Central memory CD8-positive, alpha-beta T cell (primary cell): ENCODE measurements around the gene LRRC8B.

ENCODE experiments used
- ATAC-seq: fragments of 150-1000 bp; cut with Tn5 transposase; replicated peaks from 2 replicates; pipeline ENCODE4 v1.10.0; 2022; ENCODE audit warnings: mild to moderate bottlenecking, moderate FRiP score, moderate number of reproducible peaks; ENCODE audit not compliant: poor library complexity, severe bottlenecking; ENCODE audit errors: extremely low read depth
- DNase-seq, 2 donors: peaks; one replicate each; pipeline ENCODE4 v3.0.0; 2021; ENCODE audit warnings: low spot score in 2 of 2
- H3K27ac Mint-ChIP-seq: one replicate; pipeline ENCODE4 v1.8.0; 2022; ENCODE audit warnings: low read depth, mild to moderate bottlenecking, moderate library complexity, mixed read lengths
- H3K27me3 Mint-ChIP-seq: one replicate; pipeline ENCODE4 v1.8.0; 2022; ENCODE audit warnings: mixed read lengths
- H3K36me3 Mint-ChIP-seq: one replicate; pipeline ENCODE4 v1.8.0; 2022; ENCODE audit warnings: mild to moderate bottlenecking, moderate library complexity, mixed read lengths; ENCODE audit not compliant: insufficient read depth
- H3K4me1 Mint-ChIP-seq: one replicate; pipeline ENCODE4 v1.8.0; 2022; ENCODE audit warnings: mixed read lengths
- H3K4me3 Mint-ChIP-seq: one replicate; pipeline ENCODE4 v1.8.0; 2022; ENCODE audit warnings: mild to moderate bottlenecking, moderate library complexity, mixed read lengths
- H3K9me3 Mint-ChIP-seq: one replicate; pipeline ENCODE4 v1.8.0; 2022; ENCODE audit warnings: mixed read lengths

Gene LRRC8B

DNA sequence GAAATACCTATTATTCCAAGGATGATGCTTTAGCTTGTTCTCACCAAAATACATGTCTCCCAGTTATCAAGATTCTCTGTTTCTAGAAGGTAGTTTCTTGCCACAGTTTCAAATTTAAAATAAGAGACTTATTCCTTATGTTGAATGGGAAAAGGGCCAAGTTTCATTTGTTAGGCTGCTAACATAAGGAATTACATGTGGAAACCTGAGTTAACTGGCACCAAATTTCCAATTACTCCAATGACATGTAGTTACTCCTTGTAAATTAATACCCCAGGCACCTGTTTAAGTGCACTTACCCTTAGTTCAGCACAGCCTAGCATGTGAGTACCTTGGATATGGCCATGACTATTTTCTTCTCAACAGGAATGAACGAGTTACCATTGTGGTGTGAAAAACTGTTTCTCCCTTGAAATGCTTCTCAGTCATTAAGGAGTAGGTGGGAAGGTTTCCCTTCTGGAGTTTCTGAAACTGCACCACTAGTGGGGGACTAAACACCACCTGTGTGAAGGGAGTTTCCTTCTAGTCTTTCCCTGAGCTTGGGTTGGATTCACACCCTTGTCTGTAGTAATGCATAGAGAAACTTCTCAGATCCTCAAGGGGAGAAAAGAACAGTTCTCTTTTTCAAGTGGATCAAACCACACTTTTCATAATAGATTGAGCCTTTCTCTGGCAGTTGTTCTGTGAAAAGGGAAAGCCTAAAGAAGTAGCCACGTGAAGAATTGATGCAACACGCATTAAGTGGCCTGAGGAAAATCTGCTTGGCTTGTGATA, 76.0 kb downstream of the LRRC8B start:
- DNase-seq (no peak), ATAC-seq (no peak)
- no peak overlapping the region for H3K4me3 Mint-ChIP-seq
- no peaks in the 10 kb centered on the region for H3K36me3 Mint-ChIP-seq
- H3K27ac Mint-ChIP-seq: no peak overlapping the region
- peaks cover 34% of the 10 kb centered on the region for H3K4me1 Mint-ChIP-seq
- no peaks in the 10 kb centered on the region for H3K9me3 Mint-ChIP-seq
- H3K27me3 Mint-ChIP-seq: no peaks in the 10 kb centered on the region

DNA sequence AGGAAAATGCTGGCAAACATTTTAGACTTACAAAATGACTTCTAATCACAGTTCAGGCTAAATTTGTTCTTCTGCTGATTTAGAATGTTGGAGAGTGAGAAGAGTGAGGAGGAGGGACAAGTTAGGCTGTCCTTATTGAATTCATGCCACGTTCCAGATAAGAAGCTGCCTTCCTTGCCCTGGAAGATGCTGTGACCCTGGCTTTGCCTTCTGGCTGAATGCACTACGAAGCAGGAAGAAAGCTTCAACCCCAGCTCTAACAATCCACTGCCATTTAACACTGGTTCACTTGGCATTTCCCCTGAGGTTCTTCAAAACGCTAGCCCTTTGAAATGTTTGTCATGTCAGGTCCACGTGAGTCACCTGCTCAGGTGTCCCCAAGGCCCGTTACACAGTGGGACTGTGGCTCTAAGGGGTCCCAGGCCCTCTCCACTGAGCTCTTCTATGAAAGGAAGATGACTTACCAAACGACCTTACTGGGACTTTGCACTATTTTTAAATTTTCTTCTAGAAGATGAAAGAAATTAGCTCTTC, 78.3 kb downstream of the LRRC8B start:
- DNase-seq: no peak
- no peak for ATAC-seq
- peak overlapping the region; percentile 16 for H3K4me3 Mint-ChIP-seq
- peak overlapping the region; percentile 42 for H3K27ac Mint-ChIP-seq
- H3K9me3 Mint-ChIP-seq: no peaks in the 10 kb centered on the region
- peaks cover 57% of the 10 kb centered on the region for H3K4me1 Mint-ChIP-seq
- H3K36me3 Mint-ChIP-seq: peaks cover 5% of the 10 kb centered on the region
- no peaks in the 10 kb centered on the region for H3K27me3 Mint-ChIP-seq

DNA sequence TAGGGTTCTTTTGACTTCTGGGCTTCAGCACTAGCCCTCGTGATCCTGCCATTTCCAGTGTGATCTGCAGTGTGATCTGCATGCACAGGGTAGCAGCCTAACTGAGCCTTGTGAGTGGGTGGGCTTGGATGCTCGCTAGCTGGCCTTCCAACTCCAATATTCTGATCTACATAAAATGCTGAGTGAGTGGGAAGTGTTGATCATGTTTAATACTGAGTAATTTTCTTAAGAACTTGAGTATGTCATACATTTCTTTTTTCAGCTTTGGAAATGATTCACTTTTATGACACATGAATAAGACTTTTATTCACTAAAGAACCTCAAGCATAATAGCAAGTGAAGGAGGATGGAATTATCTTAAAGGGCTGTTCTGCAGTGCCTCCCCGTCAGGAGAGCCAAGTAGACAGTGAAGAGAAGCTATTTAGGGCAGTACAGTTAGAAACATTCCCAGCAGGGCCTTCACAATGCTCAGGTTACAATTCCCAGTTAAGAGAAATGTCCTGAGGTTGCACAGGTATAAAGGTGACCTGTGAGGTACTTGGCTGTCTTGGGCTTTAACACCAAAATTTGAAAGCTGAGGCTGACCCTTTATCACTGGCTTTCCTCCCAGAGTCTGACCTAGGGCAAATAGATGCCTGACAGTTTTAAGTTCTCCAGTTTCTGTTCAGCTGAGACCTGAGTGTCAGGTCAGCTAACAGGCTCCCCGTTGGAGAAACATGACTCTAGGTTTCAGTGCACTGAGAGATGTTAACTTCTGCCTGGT, 79.2 kb downstream of the LRRC8B start:
- H3K27me3 Mint-ChIP-seq: no peaks in the 10 kb centered on the region
- no peaks in the 10 kb centered on the region for H3K9me3 Mint-ChIP-seq
- H3K4me1 Mint-ChIP-seq: peaks cover 64% of the 10 kb centered on the region
- no peak overlapping the region for H3K4me3 Mint-ChIP-seq
- no peak for DNase-seq
- no peak for ATAC-seq
- peaks cover 11% of the 10 kb centered on the region for H3K36me3 Mint-ChIP-seq
- peak overlapping the region; percentile 42 for H3K27ac Mint-ChIP-seq

DNA sequence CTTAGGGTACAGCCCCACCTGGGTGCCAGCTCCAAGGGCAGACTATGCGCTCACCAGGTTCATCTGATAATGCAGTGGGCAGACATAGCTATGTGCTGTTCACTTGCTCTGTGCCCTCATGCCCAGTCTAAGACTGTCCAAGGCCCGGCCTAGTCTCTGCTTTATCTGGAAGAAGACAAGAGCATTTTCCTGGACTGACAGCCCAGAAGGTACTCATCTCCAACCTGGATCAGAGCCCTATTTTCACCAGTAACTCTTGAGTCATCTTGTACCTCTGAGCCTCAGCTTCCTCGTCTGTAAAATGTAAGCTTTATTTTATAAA, 79.7 kb downstream of the LRRC8B start:
- H3K27ac Mint-ChIP-seq: no peak overlapping the region
- DNase-seq (no peak), ATAC-seq (no peak)
- no peak overlapping the region for H3K4me3 Mint-ChIP-seq
- no peaks in the 10 kb centered on the region for H3K9me3 Mint-ChIP-seq
- no peaks in the 10 kb centered on the region for H3K27me3 Mint-ChIP-seq
- H3K36me3 Mint-ChIP-seq: peaks cover 14% of the 10 kb centered on the region
- H3K4me1 Mint-ChIP-seq: peaks cover 64% of the 10 kb centered on the region

DNA sequence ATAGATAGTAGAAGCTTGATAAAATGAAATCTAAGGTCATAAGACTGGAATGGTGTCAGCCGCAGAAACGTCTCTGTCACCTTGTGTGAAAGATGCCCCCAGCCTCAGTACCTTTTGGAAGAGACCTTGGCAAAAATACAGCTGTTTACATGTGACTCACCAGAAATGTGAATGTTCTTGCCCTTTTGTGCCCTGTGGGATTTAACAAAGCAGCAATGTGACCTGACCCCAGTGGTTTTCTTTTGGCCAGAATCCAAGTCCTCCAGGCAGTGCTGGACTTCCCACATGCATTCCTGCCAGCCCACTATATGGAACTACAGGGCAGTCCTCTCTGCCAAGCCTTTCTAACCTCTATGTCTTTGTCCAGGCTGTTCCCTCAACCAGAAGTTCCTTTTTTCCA, 81.1 kb downstream of the LRRC8B start:
- H3K4me3 Mint-ChIP-seq: no peak overlapping the region
- peak overlapping the region; percentile 98 for H3K27ac Mint-ChIP-seq
- no peaks in the 10 kb centered on the region for H3K27me3 Mint-ChIP-seq
- ATAC-seq (no peak), DNase-seq (no peak)
- peaks cover 74% of the 10 kb centered on the region for H3K4me1 Mint-ChIP-seq
- peaks cover 18% of the 10 kb centered on the region for H3K36me3 Mint-ChIP-seq
- no peaks in the 10 kb centered on the region for H3K9me3 Mint-ChIP-seq

DNA sequence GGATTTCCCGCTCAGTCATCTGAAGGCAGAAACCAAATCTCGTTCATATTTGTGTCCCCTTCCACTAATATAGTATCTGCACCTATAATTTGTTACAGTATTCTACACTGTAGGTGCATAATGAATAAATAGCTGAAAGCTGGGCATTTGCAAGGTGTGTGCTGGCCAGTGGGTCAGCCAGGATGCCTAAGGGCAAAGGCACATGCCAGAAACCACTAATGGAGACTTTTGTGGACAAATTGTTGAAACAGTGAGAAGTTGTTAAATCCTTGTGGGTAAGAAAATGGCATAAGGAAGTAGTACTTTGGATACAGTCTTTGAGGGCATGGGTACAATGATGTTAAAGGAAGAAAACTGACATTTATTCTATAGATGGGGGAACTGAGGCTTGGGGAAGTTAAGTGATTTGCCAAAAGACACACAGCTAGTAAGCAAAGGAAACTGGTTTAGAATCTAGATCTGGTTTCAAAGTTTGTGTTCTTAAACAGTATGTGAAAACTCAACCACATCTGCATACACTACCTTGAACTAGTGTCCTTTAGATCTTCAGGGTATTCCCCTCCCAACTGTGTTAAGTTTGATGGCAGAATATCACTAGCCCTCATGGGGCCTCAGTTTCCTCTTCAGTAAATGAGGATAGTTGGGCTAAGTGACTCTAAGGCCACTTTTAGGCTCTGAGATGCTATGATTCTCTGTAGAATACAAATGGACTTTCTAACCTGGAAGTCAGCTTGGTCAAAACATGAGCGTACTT, 81.8 kb downstream of the LRRC8B start:
- Mint-ChIP-seq H3K27me3 (no peaks in the 10 kb centered on the region), H3K4me1 (peaks cover 81% of the 10 kb centered on the region), H3K9me3 (no peaks in the 10 kb centered on the region), H3K4me3 (peak overlapping the region; percentile 33), H3K27ac (peak overlapping the region; percentile 98), H3K36me3 (peaks cover 21% of the 10 kb centered on the region)
- ATAC-seq (no peak), DNase-seq (no peak)

DNA sequence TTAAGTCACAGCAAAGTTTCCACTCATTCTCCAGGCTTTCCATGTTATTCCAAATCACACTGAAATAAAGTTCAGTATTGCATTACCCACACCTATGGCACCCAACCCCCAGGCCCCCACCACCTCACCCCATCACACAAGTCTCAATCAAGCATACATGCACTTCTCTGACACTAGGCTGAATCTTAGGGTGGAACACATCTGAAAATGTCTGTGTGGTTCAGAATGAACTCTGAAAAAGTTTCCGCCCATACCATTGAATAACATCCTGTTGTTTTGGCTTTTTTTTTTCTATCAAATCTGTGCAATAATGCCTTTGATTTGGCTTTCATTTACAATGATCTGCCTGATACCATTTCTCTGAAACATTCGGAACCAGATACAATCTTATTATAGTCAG, 82.5 kb downstream of the LRRC8B start:
- Mint-ChIP-seq H3K36me3 (peaks cover 21% of the 10 kb centered on the region), H3K27me3 (no peaks in the 10 kb centered on the region), H3K4me3 (peak overlapping the region; percentile 46), H3K27ac (peak overlapping the region; percentile 98), H3K4me1 (peaks cover 84% of the 10 kb centered on the region), H3K9me3 (no peaks in the 10 kb centered on the region)
- DNase-seq (no peak), ATAC-seq (peak; percentile 38)

DNA sequence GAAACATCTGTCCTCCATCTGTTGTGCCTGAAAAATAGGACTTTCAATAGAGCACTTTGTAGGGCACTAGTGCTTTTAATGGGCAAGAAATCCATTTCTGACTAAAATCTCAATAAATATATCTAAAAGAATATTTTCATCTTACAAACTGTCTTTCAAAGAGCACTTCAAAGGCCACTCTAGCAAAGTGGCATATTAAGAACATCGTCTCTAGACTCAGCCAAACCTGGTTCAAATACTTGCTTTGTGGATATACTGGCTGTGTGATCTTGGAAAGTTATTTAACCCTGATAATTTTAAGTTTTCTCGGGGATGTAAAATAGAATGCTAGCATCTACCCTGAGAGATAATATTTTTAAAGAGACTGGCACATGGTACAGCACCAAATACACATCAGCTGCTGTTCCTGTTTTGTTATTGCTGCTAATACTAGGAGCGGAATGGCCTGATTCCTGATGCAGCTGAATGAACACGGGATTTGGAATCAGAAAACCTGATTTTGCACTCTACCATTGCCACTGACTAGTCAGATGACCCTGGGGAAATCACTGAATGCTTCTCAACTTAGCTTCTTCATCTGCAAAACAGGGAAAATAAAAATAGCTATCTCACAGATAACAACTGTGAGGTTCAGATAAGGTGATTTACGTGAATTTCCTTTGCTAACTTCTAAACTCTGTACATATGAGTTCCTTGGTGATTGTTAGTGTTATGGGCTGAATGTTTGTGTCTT, 83.1 kb downstream of the LRRC8B start:
- peak overlapping the region; percentile 85 for H3K4me3 Mint-ChIP-seq
- ATAC-seq: no peak

DNA sequence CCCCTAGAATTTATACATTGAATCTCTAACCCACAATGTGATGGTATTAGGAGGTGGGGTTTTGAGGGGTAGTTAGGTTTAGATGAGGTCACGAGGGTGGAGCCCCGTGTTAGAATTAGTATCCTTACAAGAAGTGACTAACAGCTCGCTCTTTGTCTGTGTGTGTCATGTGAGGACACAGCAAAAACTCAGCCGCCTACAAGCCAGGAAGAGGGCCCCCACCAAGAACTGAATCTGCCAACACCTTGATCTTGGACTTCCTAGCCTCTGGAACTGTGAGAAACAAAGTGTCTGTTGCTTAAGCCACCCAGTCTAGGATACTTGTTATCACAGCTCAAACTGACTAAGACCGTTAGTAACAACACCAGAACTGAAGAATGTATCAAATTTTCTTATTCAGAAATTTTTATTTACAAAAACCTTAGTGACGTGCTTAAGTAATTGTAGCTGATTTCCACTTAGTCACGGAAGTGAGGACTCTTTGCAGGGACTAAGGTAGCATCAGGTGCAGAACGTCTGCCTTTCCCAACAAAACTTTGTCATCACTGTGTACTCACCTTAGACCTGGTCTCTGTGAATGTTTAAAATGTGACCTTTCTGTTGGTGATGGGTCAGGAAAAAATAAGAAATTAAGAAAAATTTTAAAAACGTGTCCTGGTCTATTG, 83.8 kb downstream of the LRRC8B start:
- Mint-ChIP-seq H3K4me1 (peaks cover 82% of the 10 kb centered on the region), H3K27ac (peak overlapping the region; percentile 98), H3K36me3 (peaks cover 21% of the 10 kb centered on the region), H3K9me3 (no peaks in the 10 kb centered on the region), H3K27me3 (no peaks in the 10 kb centered on the region), H3K4me3 (peak overlapping the region; percentile 85)
- ATAC-seq (peak; percentile 66), DNase-seq (peak; percentile 38 to 74)

More for the DNA sequence above, 83.1 kb downstream of the LRRC8B start:
- Mint-ChIP-seq H3K27ac (peak overlapping the region; percentile 98), H3K4me1 (peaks cover 86% of the 10 kb centered on the region), H3K27me3 (no peaks in the 10 kb centered on the region), H3K36me3 (peaks cover 21% of the 10 kb centered on the region), H3K9me3 (no peaks in the 10 kb centered on the region)
- DNase-seq: no peak

DNA sequence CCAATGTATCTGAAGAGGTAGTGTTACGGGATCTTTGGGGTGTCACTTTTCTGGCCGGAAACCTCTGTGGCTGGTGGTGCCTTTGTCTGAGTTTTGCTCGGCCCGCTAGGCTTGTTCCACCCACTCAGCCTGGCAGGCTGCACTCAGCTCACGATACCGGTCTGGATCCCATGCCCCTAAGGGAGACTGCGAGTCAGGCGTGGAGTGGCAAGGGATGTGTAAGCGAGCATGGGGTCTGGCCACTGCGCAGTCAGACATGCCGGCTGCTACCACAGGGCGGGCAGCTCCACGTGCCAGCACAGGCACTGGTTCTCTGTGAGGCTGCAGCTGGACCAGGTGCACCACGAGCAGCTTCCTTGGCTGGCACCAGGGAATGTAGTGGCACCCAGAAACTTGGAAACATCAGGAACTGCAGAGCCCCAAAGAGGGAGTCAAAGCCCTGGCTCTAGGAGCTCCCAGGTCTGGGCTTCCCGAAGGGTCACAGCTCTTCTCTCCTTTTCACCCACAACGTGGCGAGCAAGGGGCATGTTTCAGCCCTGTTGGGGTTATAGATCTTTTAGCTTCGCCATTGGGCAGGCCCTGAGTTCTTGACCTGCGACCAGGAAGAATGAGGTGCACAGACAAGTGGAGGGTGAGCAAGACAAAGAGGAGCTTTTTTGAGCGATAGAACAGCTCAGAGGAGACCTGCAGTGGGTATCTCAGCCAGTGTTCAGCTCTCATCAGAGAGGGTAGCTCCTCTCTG, 84.5 kb downstream of the LRRC8B start:
- Mint-ChIP-seq H3K4me1 (peaks cover 81% of the 10 kb centered on the region), H3K36me3 (peaks cover 21% of the 10 kb centered on the region), H3K4me3 (peak overlapping the region; percentile 85), H3K27me3 (no peaks in the 10 kb centered on the region), H3K9me3 (no peaks in the 10 kb centered on the region), H3K27ac (peak overlapping the region; percentile 98)
- peak; percentile 46 to 64 for DNase-seq
- peak; percentile 46 for ATAC-seq

DNA sequence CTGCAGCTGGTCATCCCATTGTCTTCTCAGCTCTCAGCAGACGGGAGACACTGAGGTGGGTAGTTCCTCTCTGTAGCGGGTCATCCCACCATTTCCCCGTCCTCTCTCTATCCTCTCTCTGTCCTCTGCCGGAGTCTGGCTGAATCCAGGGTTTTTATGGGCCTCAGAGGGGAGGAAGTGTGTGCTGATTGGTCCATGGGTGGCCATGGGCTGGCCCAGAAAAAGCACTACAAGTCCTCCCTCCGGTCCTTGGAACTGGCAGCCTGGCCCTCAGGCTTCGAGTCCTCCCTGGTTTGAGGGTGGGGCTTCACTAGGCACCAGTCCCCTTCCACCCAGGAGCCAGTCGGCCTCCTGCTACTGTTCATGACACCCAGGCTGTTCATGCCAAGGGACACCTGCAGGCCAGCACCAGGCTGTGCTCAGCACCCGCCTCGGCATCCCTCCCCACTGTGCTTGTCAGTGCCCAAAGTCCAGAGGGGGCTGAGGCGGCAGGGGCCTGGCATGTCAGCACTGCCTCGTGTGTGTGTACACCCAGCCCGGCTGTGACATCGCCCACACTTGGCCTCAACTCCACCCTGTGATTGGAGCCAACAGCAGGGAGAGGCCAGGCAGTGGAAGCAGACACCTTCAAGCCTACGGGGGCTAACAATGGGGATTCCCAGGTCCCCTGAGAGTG, 85.3 kb downstream of the LRRC8B start:
- H3K4me3 Mint-ChIP-seq: peak overlapping the region; percentile 85
- peaks cover 84% of the 10 kb centered on the region for H3K4me1 Mint-ChIP-seq
- peak overlapping the region; percentile 98 for H3K27ac Mint-ChIP-seq
- peaks cover 21% of the 10 kb centered on the region for H3K36me3 Mint-ChIP-seq
- peak in 1 of 2 donors; percentile 22 for DNase-seq
- no peak for ATAC-seq
- no peaks in the 10 kb centered on the region for H3K9me3 Mint-ChIP-seq
- no peaks in the 10 kb centered on the region for H3K27me3 Mint-ChIP-seq
